Amygdala (tissue), 56 donors: ENCODE data around the gene OR5B3.
"Not testable (repeated sequence)": the region's sequence is repeated elsewhere in the genome, so short reads cannot be mapped to it uniquely, and the experiment has no call there.

Experiments used
- DNase-seq, 56 donors: peaks; one replicate each; lab custom pipeline; 2025; lab: John Stamatoyannopoulos, UW

The OR5B3 gene

DNA sequence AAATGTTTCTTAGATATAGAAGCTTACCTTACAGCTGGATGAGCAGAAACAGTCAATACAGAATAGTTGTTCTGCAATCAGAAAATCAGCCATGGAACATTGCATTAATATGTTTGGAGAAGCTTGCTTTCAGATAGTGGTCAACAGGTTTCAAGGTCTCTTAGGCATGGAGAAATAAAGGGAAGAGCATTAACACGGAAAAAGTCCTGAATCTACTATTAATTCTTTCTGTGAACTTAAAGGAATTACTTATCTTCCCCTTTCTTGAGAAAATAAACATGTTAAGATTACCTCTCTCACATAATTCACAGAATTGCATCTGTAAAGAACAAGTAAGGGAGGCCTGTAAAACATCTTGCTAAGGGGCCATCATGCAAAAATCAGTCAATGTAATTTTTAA lies at the start of gene OR5B3:
OR5B3 (minus strand) TSS at position 101 of the 400 bp plus-strand sequence. CDS start 3,465 bp downstream, outside the sequence.
- DNase-seq = no peak

DNA sequence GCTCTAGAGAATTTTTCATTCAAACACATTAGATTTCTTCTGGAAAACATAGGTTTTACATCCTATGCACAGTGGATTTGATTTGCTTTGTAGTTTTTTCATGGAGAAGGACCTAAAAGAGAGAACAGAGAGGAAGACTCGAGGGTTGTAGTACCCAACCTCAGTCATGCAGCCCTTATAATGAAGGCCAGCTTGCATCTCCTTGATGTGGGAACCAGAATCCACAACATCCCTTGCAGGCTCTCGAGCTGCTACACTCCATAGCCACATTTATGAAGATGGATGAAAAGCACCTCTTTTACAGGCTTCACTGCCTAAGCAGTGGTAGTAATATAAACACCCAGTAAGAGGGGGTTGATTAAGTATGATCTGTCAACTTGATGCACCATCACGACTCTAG lies 44.9 kb upstream of the OR5B3 start:
- no peak for DNase-seq

DNA sequence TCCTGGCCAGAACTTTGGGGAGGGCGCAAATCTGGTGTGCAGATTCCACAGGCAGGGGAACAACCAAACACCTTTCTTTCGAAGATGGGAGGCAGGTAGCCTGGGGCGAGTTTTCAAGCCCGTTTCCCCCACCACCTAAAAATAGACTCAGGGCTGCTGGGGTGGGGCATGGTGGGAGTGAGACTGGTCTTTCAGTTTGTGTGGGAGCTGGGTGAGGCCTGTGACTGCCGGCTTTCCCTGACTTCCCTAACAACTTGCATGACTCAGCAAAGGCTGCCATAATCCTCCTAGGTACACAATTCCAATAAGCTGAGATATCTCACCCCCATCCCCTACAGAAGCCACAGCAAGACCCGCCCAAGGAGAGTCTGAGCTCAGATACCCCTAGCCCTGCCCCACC lies 39.6 kb upstream of the OR5B3 start:
- DNase-seq = no peak

DNA sequence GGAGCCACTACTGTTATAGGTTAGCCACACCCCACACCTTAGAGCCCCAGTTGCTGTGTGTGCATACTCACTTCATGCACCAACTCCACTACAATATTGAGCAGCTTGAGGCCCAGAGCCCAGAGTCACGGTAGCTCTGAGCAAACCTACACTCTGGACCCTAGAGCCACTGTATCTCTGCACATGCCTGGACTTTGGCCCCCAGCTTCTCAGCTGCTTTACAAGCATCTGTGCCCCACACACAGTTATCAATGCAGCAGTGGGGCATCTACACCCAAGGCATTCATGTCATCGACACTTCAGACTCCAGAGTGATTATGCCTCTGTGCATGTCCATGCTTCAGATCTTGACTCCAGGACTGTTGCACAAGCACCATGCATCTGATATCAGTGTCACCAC lies 37.6 kb upstream of the OR5B3 start:
- no peak for DNase-seq

DNA sequence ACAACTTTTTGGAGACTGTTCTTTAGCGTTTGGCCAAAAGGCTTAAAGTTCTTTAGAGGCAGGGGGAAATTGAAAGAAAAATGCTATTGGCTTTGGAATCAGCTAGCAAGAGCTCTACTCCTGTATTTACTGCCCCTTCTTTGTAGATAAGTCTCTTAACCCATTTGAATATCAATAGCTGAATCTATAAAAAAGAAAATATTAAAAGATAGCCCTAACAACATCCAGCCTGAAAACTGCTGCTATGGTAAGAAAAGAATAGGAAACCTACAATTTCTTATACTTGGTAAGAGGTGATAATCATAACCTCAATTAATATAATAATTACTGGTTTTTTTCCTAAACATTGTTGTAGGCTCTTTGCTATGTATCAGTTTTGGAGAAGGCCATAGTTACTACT lies 35.5 kb upstream of the OR5B3 start, which contains the start of gene OR5B12:
OR5B12 (minus strand) TSS at position 101 of the 400 bp plus-strand sequence. CDS start 2,085 bp downstream, outside the sequence.
- DNase-seq = no peak

DNA sequence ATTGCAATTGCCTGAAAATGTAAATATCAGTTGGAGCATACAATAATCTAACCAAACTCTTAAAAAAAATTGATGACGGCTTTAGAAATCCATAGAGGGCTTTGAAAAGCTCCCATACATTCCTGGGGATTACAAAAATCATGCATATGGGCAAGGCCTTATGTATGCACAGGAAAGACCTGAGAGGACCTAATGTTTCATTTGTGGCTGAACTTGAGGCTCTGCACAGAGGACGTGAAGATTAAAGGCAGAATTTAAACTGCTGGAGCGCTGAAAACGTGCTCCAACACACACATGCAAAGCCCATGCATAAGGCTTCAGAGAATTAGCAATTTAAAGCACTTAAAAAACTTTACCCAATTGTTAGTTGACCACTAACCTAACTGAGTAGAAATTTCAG lies 31.8 kb upstream of the OR5B3 start:
- DNase-seq = no peak

DNA sequence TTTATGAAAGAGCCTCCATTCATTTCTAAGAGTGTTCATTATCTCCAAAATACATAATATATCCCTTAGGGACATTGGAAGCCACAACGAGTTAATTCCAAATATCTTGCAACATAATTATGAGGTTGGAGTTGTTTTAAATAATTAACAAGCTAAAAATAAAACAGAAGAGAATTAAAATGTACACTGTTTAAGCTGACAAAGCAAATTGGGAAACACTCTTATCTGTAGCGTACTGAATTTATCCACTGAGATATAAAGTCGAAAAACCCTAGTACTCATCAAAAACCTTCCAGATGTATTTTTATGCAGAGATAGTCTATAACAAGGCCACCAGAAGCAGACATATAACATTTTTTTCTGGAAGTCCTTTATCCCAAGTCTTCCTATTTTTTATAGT lies 27.5 kb upstream of the OR5B3 start:
- no peak for DNase-seq

DNA sequence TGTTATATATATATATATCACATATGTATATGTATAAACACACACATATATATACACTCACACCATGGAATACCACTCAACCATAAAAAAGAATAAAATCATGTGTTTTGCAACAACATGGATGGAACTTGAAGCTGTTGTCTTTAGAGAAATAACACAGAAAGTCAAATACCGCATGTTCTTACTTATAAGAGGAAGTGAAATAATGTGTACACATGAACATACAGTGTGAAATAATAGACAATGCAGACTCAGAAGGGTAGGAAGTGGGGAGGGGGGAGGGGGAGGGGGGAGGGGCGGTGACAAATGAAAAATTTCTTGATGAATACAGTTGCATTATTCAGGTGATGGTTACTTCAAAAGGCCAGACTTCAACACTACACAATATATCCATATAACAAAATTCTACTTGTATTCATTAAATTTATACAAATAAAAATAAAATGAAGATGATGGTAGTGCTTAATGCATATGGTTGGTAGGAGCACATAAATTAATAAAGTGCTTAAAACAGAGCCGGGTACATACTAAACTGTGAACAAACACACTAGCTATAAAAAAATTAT lies 27.0 kb upstream of the OR5B3 start:
- DNase-seq = no peak

DNA sequence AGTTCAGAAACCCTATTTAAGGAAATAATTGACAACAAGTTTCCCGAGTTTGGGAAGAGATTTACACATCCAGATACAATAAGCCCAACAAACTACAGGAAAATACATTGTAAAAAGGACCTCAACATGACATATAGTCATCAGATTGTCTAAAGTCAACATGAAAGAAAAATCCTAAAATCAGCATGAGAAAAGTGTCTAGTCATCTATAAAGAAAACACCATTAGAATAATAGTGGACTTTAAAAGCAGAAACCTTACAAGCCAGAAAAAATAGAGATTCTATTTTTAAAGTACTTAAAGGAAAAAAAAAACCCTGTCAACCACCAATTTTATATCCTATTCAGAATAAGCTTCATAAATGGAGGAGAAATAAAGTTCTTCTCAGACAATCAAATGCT lies 22.6 kb upstream of the OR5B3 start:
- no peak for DNase-seq

DNA sequence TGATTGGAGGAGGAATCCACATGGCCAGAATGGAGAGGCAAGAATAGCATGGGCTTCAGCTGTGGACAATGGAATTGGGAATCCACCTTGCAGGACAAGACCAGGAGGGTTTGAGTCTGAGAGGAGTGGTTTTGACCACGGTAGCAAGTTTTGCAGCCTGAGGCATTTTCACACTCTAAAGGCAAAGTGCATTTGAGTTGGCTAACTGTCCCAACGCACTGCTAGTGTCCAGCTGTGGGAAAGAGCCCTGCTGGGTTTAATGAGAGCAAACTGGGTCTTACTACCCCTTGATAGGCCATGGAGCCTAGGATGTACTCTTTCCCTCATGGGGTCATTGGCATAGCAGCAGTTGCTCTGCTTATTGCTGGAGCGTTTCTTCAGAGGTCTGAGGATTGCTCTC lies 21.3 kb upstream of the OR5B3 start, which contains the start of gene OR5B2:
OR5B2 (minus strand) TSS at position 101 of the 400 bp plus-strand sequence. CDS start 4,860 bp downstream, outside the sequence.
- DNase-seq = no peak

DNA sequence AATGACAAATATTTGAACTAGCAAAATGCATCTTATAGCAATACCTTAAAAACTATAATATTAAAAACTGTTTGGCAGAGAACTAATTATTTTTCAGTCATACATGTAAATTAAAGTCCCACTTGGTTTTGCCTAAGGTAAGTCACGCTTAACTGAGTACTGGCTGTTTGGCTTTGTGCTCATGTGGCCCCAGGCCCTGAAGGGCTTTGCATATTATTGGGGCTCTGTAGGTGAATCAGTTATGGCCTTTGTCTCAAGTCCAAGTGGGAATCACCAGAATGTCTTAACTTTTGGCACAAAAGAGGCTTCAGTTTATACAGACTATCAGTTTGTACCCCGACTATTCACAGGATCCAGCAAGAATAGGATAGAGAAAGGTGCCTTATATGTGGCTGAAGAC lies 7.1 kb downstream of the OR5B3 start:
- not testable (repeated sequence) for DNase-seq

DNA sequence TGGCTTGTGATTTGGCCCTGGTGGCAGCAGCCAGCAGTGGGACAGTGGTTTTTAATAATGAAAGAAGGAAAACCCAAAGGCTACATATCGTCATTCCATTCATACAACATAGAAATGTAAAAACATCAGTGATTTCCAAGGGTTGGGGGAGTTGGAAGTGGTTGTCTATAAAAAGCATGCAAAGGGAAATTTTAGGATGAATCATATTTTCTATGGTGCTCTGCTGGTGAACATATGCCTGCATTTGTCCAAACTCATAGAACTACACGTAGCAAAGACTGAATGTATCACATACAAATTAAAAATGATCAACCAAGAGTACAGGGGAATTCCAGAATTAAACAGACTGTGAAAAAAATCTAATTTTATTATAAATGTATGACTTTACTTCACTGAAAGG lies 11.1 kb downstream of the OR5B3 start:
- DNase-seq = no peak

DNA sequence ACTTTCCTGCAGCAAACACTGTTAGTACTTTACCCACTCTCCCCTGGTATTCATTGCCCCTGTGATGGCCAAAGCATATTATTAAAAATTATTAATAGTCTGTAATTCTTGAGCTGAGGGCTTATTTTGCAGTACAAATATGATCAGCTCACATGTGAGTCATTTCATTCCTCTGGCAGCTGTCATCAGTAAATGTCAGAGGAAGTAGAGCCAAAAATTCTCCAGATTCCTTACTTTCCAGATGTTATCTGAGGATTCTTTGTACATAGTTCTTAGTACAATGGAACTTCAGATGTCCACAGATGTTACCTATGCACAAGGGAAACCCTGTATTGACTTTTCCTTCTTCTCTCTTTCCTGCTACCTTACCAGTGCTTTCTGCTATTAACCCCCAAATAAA lies 12.5 kb downstream of the OR5B3 start:
- no peak for DNase-seq

DNA sequence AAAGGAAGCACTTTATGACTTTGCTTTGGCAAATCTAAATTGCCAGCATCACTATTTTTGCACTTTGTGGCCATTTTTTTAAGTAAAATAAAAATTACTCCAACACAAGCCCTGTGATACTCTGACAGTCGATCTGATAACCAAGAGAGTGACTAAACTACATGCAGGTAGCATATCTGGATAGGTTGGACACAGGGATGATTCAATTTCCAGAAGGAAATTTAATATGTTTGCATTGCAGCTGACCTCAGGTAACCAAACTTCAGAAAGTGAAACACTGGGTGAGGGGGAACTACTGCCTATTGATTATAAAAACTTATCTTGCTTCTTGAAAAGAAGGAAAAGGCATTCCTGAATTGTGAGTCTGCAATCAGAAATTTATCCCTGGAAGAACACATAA lies 13.9 kb downstream of the OR5B3 start:
- no peak for DNase-seq

DNA sequence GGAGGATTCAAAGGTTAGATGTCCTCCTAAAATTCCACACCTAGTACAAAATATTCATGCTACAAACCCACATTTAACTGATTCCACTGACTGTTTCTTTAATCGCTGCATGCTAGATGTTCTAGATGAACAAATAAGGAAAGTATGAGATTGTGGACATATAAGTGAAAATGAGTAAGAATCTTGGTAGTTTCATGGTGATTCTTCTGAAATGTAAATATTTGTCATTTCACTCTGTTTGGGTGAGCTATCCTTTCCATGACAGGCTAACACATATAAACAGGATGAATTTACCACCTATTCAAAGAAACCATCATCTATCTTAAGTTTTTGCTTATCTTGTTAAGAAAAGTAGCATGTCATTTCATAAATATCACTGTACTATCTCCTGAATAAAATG lies 14.8 kb downstream of the OR5B3 start:
- DNase-seq = no peak

DNA sequence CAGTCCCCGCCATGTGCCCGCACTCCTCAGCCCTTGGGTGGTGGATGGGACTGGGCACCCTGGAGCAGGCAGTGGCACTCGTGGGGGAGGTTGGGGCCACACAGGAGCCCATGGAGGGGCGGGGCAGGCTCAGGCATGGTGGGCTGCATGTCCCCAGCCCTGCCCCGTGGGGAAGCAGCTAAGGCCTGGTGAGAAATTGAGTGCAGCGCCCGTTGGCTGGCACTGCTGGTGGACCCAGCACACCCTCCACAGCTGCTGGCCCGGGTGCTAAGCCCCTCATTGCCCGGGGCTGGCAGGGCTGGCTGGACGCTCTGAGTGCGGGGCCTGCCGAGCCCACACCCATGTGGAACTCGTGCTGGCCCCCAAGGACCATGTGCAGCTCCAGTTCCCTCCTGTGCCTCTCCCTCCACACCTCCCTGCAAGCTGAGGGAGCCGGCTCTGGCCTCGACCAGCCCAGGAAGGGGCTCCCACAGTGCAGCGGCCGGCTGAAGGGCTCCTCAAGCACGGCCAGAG lies 16.1 kb downstream of the OR5B3 start:
- no peak for DNase-seq

DNA sequence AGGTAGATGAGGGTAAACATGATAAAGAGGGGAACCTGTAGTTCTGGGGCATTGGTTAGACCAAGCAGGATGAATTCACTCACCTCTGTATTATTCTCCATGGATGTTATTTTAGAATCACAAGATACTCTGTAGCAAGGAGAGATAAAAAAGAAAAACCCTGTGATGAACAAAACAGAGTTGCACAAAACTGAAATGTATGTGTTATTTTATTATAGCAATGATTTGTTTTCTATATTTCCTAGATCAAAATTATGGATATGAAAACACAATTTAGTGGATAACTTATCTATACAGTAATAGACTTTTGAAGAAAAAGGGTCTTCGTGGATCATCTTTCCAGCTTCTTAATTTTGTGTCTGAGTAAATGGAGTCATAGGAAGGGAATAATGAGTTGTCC lies 47.7 kb downstream of the OR5B3 start, which contains the start of gene OR5B17:
OR5B17 (minus strand) TSS at position 101 of the 400 bp plus-strand sequence; CDS start at position 101, 0 bp downstream.
- no peak for DNase-seq

DNA sequence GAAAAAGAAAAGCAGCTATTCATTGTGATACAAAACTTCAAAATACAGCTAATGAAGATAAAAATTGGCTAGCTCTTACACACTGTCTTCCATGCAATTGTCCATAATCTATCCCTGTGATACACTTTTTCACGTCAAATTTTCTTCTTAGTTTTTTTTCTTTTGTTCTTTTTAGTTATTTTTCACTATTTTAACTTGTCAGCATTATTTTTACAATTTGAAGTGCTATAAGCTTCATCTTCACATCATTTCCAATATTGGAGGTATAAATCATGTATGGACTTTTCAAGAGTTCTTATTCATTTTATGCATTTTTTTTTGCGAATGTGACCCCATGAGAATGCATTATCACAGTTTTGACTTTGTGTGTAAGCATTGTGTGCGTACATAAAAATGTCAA lies 51.9 kb downstream of the OR5B3 start:
- no peak for DNase-seq
